Spleen (tissue), 11 donors: ENCODE measurements around the gene FOXK2. TPM values are rescaled to one million over a fixed set of nuclear protein-coding genes. Genes with fewer than 3 reads are reported as not detected.
A peak's percentile ranks its signal among the peaks of the same experiment; 100 is the strongest.

Experiments
- DNase-seq: peaks from one replicate; pipeline ENCODE4 v3.0.0-alpha.2; 2020
- H3K27ac ChIP-seq, 8 donors: fragments of 200-600 bp; sonication (generic) in 7 of 8; 1 replicate in 4 of 8; 2 replicates in 4 of 8; pipeline versions ENCODE4 v1.5.0 to v1.8.0; 2016 to 2021; ENCODE audit warnings: inconsistent platforms in 4 of 8, mild to moderate bottlenecking in 4 of 8, moderate library complexity in 1 of 8
- H3K27me3 ChIP-seq, 7 donors: fragments of 200-600 bp; sonication (generic) in 6 of 7; replicated peaks in 1 of 7; 1 replicate in 4 of 7; 2 replicates in 3 of 7; pipeline versions ENCODE4 v1.5.0 to v1.8.0; 2016 to 2021; ENCODE audit warnings: inconsistent platforms in 3 of 7, mild to moderate bottlenecking in 1 of 7
- H3K36me3 ChIP-seq, 6 donors: fragments of 200-600 bp; sonication (generic) in 5 of 6; 1 replicate in 4 of 6; 2 replicates in 2 of 6; pipeline versions ENCODE4 v1.5.0 to v1.8.0; 2016 to 2021; ENCODE audit warnings: inconsistent platforms in 2 of 6
- H3K4me1 ChIP-seq, 6 donors: fragments of 200-600 bp; sonication (generic) in 5 of 6; 1 replicate in 3 of 6; 2 replicates in 3 of 6; pipeline versions ENCODE4 v1.5.0 to v1.8.0; 2016 to 2021; ENCODE audit warnings: inconsistent platforms in 3 of 6
- H3K4me3 ChIP-seq, 8 donors: fragments of 200-600 bp; sonication (generic) in 7 of 8; 1 replicate in 4 of 8; 2 replicates in 4 of 8; pipeline versions ENCODE4 v1.5.0 to v1.8.0; 2016 to 2021; ENCODE audit warnings: inconsistent platforms in 4 of 8, mild to moderate bottlenecking in 4 of 8, moderate library complexity in 2 of 8
- H3K9me3 ChIP-seq, 8 donors: fragments of 200-600 bp; sonication (generic) in 7 of 8; 1 replicate in 4 of 8; 2 replicates in 4 of 8; pipeline versions ENCODE4 v1.5.0 to v1.8.0; 2016 to 2021; ENCODE audit warnings: inconsistent platforms in 4 of 8
- POLR2A ChIP-seq, 3 donors: fragments of 450-650 bp; IDR thresholded peaks; one replicate each; pipeline ENCODE4 v1.5.1; 2017; ENCODE audit warnings: antibody characterized with exemption in 3 of 3, mild to moderate bottlenecking in 1 of 3
- POLR2AphosphoS5 ChIP-seq, 3 donors: sonication (generic); formaldehyde crosslinking; IDR thresholded peaks; one replicate each; pipeline ENCODE4 v1.5.1; 2017; ENCODE audit warnings: antibody characterized with exemption in 3 of 3
- WGBS, 5 donors: extraction: QIAGEN DNeasy Blood & Tissue Kit in 3 of 5; methylation state at CpG; one replicate each; pipeline versions ENCODE4 v1.1.5 to v1.1.7; 2013 to 2018; 5-methylcytosine and 5-hydroxymethylcytosine counted together
- intact Hi-C: fragments of 100-400 bp; cut with DNase I; formaldehyde crosslinking; loops from one replicate; pipeline ENCODE4 v1.15.0; 2023; ENCODE audit warnings: low total_unique reads
- polyA plus RNA-seq, 3 donors: library from polyadenylated mRNA; stranded (reverse); fragments of 200-250 nt; gene quantifications; one replicate each; pipeline ENCODE4 v1.2.1, GENCODE V29; 2013
- total RNA-seq, 7 donors: library from RNA; depleted of rRNA in 3 of 7; stranded (reverse); fragments of >200 nt in 3 of 7; fragmentation: NEBNext Ultra II Directional in 4 of 7; extraction: Animal tissue kit (Norgen Biotek cat#: 25700) in 4 of 7; gene quantifications; one replicate each; pipeline versions ENCODE4 v1.1.0 to v1.2.1, GENCODE V29; 2016 to 2021
- TF ChIP-seq, protein P1 (sequence below), 11 experiments: fragments of 200-600 bp in 7 of 11; fragments of 450-650 bp in 4 of 11; sonication (generic) in 4 of 11; IDR thresholded peaks in 8 of 11; conservative IDR thresholded peaks in 3 of 11; 1 replicate in 7 of 11; 2 replicates in 4 of 11; pipeline versions ENCODE4 v1.4.0 to v1.8.0; 2016 to 2021; ENCODE audit warnings: antibody characterized with exemption in 11 of 11, inconsistent platforms in 4 of 11, mild to moderate bottlenecking in 1 of 11
- donor health status: healthy with polysubstance abuse.
- donor health status: DM: no; HTN: no; CAD: no; lungs with moderate emphysema.
- donor health status: DM: no; HTN: no; CAD: no.
- donor health status: Bipolar disorder and iron deficiency.
- donor health status: healthy.
- donor health status: DM: no; HTN: no; CAD: no.
- donor health status: DM: yes; HTN: yes; CAD: no.

FOXK2 gene
- total and polyA plus RNA-seq, 10 donors: 10.4 to 55.1 (median 45.2) TPM

- H3K4me3 ChIP-seq: no peak overlapping the region
- no peak overlapping the region for H3K27ac ChIP-seq
- H3K27me3 ChIP-seq: no peaks in the 10 kb centered on the region
- peaks cover 0 to 2% (median under 1%) of the 10 kb centered on the region in 6 donors for H3K36me3 ChIP-seq
- peaks cover 19 to 46% (median 28%) of the 10 kb centered on the region in 6 donors for H3K4me1 ChIP-seq
- DNase-seq: peak; percentile 82
- no peaks in the 10 kb centered on the region for H3K9me3 ChIP-seq
- intact Hi-C loops: loop anchor here (10.0 kb wide), 1 partner anchor 105 kb away; the partner anchor contains the start of gene TBCD
- TF ChIP-seq POLR2A (IDR thresholded peaks at IDR 0.05) (no peak), POLR2AphosphoS5 (IDR thresholded peaks at IDR 0.05) (peak in 1 of 3 donors; percentile 9)
- WGBS, 5 donors: 87 to 92% (median 89%) methylated on average over 10 to 22 of the region's 22 CpGs
Measured at GRCh38 chr17:82649501-82650261, 130.1 kb downstream of the FOXK2 start.

- 79 to 86% (median 83%) methylated on average over 9 to 10 of the region's 10 CpGs for WGBS, 5 donors
- peaks cover 17 to 46% (median 26%) of the 10 kb centered on the region in 6 donors for H3K4me1 ChIP-seq
- H3K36me3 ChIP-seq: no peaks in the 10 kb centered on the region
- no peak overlapping the region for H3K4me3 ChIP-seq
- no peak for TF ChIP-seq POLR2A (IDR thresholded peaks at IDR 0.05)
- TF ChIP-seq, protein P1, sequence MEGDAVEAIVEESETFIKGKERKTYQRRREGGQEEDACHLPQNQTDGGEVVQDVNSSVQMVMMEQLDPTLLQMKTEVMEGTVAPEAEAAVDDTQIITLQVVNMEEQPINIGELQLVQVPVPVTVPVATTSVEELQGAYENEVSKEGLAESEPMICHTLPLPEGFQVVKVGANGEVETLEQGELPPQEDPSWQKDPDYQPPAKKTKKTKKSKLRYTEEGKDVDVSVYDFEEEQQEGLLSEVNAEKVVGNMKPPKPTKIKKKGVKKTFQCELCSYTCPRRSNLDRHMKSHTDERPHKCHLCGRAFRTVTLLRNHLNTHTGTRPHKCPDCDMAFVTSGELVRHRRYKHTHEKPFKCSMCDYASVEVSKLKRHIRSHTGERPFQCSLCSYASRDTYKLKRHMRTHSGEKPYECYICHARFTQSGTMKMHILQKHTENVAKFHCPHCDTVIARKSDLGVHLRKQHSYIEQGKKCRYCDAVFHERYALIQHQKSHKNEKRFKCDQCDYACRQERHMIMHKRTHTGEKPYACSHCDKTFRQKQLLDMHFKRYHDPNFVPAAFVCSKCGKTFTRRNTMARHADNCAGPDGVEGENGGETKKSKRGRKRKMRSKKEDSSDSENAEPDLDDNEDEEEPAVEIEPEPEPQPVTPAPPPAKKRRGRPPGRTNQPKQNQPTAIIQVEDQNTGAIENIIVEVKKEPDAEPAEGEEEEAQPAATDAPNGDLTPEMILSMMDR (IDR thresholded peaks at IDR 0.05 in 8 of 11, conservative IDR thresholded peaks at IDR 0.05 in 3 of 11): no peak
- TF ChIP-seq POLR2AphosphoS5 (IDR thresholded peaks at IDR 0.05): no peak
- H3K27me3 ChIP-seq: no peaks in the 10 kb centered on the region
- intact Hi-C loops: loop anchor here (10.0 kb wide), 1 partner anchor 104 kb away; the partner anchor contains the start of gene TBCD
- DNase-seq: no peak
- no peak overlapping the region for H3K27ac ChIP-seq
- no peaks in the 10 kb centered on the region for H3K9me3 ChIP-seq
Measured at GRCh38 chr17:82650723-82651122, 131.2 kb downstream of the FOXK2 start.

- intact Hi-C loops: loop anchor here (10.0 kb wide), 1 partner anchor 101 kb away; the partner anchor contains the start of gene TBCD
Measured at GRCh38 chr17:82653651-82654528, 134.4 kb downstream of the FOXK2 start.

More at GRCh38 chr17:82653651-82654528, 134.4 kb downstream of the FOXK2 start:
- peak overlapping the region in 2 of 8 donors; percentile 50 to 65 for H3K27ac ChIP-seq
- WGBS, 5 donors: 88 to 94% (median 90%) methylated on average over 22 to 30 of the region's 30 CpGs
- TF ChIP-seq, protein P1 (IDR thresholded peaks at IDR 0.05 in 8 of 11, conservative IDR thresholded peaks at IDR 0.05 in 3 of 11): no peak
- no peak for TF ChIP-seq POLR2AphosphoS5 (IDR thresholded peaks at IDR 0.05)
- no peak for TF ChIP-seq POLR2A (IDR thresholded peaks at IDR 0.05)
- H3K36me3 ChIP-seq: peaks cover 0 to 21% (median 0%) of the 10 kb centered on the region in 6 donors
- no peak for DNase-seq
- peaks cover 0 to 23% (median 6%) of the 10 kb centered on the region in 6 donors for H3K4me1 ChIP-seq
- H3K4me3 ChIP-seq: no peak overlapping the region
- H3K27me3 ChIP-seq: no peaks in the 10 kb centered on the region
- H3K9me3 ChIP-seq: no peaks in the 10 kb centered on the region

Other genes starting within 250 kb of the FOXK2 start
- gene CSNK1D, start 246.0 kb upstream of the FOXK2 start, total RNA-seq: 100 to 1,000 TPM in 5 of 7 donors, 10 to 100 TPM in 2; 74.3 to 216 (median 160) TPM
- 100 to 1,000 TPM in 1 of 3 donors, 10 to 100 TPM in 2; 46.5 to 122 (median 67.2) TPM for gene CSNK1D, start 246.0 kb upstream of the FOXK2 start, polyA plus RNA-seq
- gene CD7, start 202.1 kb upstream of the FOXK2 start, total RNA-seq: 10 to 100 TPM; 18.9 to 60.1 (median 39.4) TPM
- 10 to 100 TPM; 14.8 to 24.5 (median 16.1) TPM for gene CD7, start 202.1 kb upstream of the FOXK2 start, polyA plus RNA-seq
- gene SECTM1, start 186.0 kb upstream of the FOXK2 start, total RNA-seq: 100 to 1,000 TPM in 1 of 7 donors, 10 to 100 TPM in 6; 55.6 to 141 (median 66.6) TPM
- gene SECTM1, start 186.0 kb upstream of the FOXK2 start, polyA plus RNA-seq: 10 to 100 TPM in 1 of 3 donors, 1 to 10 TPM in 2; 6.0 to 15.2 (median 7.0) TPM
- gene TEX19, start 160.5 kb upstream of the FOXK2 start, total RNA-seq: not detected
- gene TEX19, start 160.5 kb upstream of the FOXK2 start, polyA plus RNA-seq: not detected
- gene UTS2R, start 148.0 kb upstream of the FOXK2 start, total RNA-seq: 1 to 10 TPM in 1 of 7 donors, under 1 TPM in 4, not detected in 2; 0.26 to 3.1 (median 0.60) TPM
- gene UTS2R, start 148.0 kb upstream of the FOXK2 start, polyA plus RNA-seq: not detected
- gene HEXD, start 101.4 kb upstream of the FOXK2 start, total RNA-seq: 10 to 100 TPM; 62.3 to 88.0 (median 73.5) TPM
- gene HEXD, start 101.4 kb upstream of the FOXK2 start, polyA plus RNA-seq: 100 to 1,000 TPM in 2 of 3 donors, 10 to 100 TPM in 1; 86.3 to 272 (median 257) TPM
- gene OGFOD3, start 101.1 kb upstream of the FOXK2 start, total RNA-seq: 10 to 100 TPM; 21.3 to 28.1 (median 23.1) TPM
- gene OGFOD3, start 101.1 kb upstream of the FOXK2 start, polyA plus RNA-seq: 10 to 100 TPM; 10.3 to 17.9 (median 12.9) TPM
- gene CYBC1, start 69.0 kb upstream of the FOXK2 start, total RNA-seq: 100 to 1,000 TPM; 225 to 333 (median 288) TPM
- gene CYBC1, start 69.0 kb upstream of the FOXK2 start, polyA plus RNA-seq: 100 to 1,000 TPM; 105 to 192 (median 132) TPM
- gene NARF, start 61.0 kb upstream of the FOXK2 start, total RNA-seq: 100 to 1,000 TPM in 3 of 7 donors, 10 to 100 TPM in 4; 59.5 to 127 (median 93.0) TPM
- 100 to 1,000 TPM in 2 of 3 donors, 10 to 100 TPM in 1; 75.7 to 117 (median 116) TPM for gene NARF, start 61.0 kb upstream of the FOXK2 start, polyA plus RNA-seq
- gene WDR45B, start 128.7 kb downstream of the FOXK2 start, total RNA-seq: 10 to 100 TPM; 62.6 to 80.2 (median 67.0) TPM
- 10 to 100 TPM; 30.9 to 52.7 (median 34.9) TPM for gene WDR45B, start 128.7 kb downstream of the FOXK2 start, polyA plus RNA-seq
- 10 to 100 TPM in 2 of 7 donors, 1 to 10 TPM in 5; 4.1 to 13.6 (median 5.5) TPM for gene RAB40B, start 179.0 kb downstream of the FOXK2 start, total RNA-seq
- gene RAB40B, start 179.0 kb downstream of the FOXK2 start, polyA plus RNA-seq: 1 to 10 TPM; 5.3 to 8.6 (median 8.5) TPM
- 10 to 100 TPM; 16.3 to 35.1 (median 21.2) TPM for gene FN3KRP, start 197.0 kb downstream of the FOXK2 start, total RNA-seq
- gene FN3KRP, start 197.0 kb downstream of the FOXK2 start, polyA plus RNA-seq: 10 to 100 TPM; 25.4 to 33.3 (median 27.4) TPM
- gene FN3K, start 215.9 kb downstream of the FOXK2 start, total RNA-seq: 10 to 100 TPM in 2 of 7 donors, 1 to 10 TPM in 5; 1.4 to 14.1 (median 6.6) TPM
- gene FN3K, start 215.9 kb downstream of the FOXK2 start, polyA plus RNA-seq: 1 to 10 TPM; 1.7 to 3.4 (median 2.1) TPM
- 100 to 1,000 TPM in 3 of 7 donors, 10 to 100 TPM in 4; 55.6 to 149 (median 84.5) TPM for gene TBCD, start 232.3 kb downstream of the FOXK2 start, total RNA-seq
- 100 to 1,000 TPM; 117 to 207 (median 195) TPM for gene TBCD, start 232.3 kb downstream of the FOXK2 start, polyA plus RNA-seq